Endodermal cell (in vitro differentiated cells): ENCODE measurements around the gene PTRH1. TPM values are rescaled to one million over a fixed set of nuclear protein-coding genes. Genes with fewer than 3 reads are reported as not detected.

Experiments used
- DNase-seq: peaks from one replicate; pipeline ENCODE4 v3.0.0-alpha.2; 2017
- H3K27ac ChIP-seq: 2 replicates; pipeline ENCODE4 v1.5.1; 2013; ENCODE audit warnings: mild to moderate bottlenecking, low read depth, low read length, moderate library complexity
- H3K27me3 ChIP-seq: 2 replicates; pipeline ENCODE4 v1.6.1; 2013; ENCODE audit warnings: mild to moderate bottlenecking, low read length, moderate library complexity; ENCODE audit not compliant: insufficient read depth, control insufficient read depth, poor library complexity, severe bottlenecking
- H3K36me3 ChIP-seq: 2 replicates; pipeline ENCODE4 v1.7.0; 2013; ENCODE audit warnings: mild to moderate bottlenecking, low read length, moderate library complexity; ENCODE audit not compliant: control insufficient read depth, insufficient read depth
- H3K4me1 ChIP-seq: one replicate; pipeline ENCODE4 v1.7.0; 2013; ENCODE audit warnings: low read length; ENCODE audit not compliant: control insufficient read depth, insufficient read depth
- H3K4me3 ChIP-seq: 2 replicates; pipeline ENCODE4 v1.5.1; 2013; ENCODE audit warnings: mild to moderate bottlenecking, low read length, moderate library complexity
- H3K9ac ChIP-seq: 2 replicates; pipeline ENCODE4 v1.6.1; 2013; ENCODE audit warnings: mild to moderate bottlenecking, low read length, moderate library complexity; ENCODE audit not compliant: poor library complexity, severe bottlenecking; ENCODE audit errors: extremely low read depth
- H3K9me3 ChIP-seq: 2 replicates; pipeline ENCODE4 v1.6.1; 2013; ENCODE audit warnings: mild to moderate bottlenecking, low read length, moderate library complexity; ENCODE audit not compliant: control insufficient read depth
- H3K27ac Mint-ChIP-seq: 2 replicates; pipeline ENCODE4 v1.8.0; 2020; ENCODE audit warnings: mixed read lengths
- H3K27me3 Mint-ChIP-seq: 2 replicates; pipeline ENCODE4 v1.8.0; 2021; ENCODE audit warnings: mild to moderate bottlenecking, mixed read lengths; ENCODE audit not compliant: insufficient read depth
- H3K36me3 Mint-ChIP-seq: 2 replicates; pipeline ENCODE4 v1.8.0; 2020; ENCODE audit warnings: low read depth, mixed read lengths
- H3K4me1 Mint-ChIP-seq: 2 replicates; pipeline ENCODE4 v1.8.0; 2020; ENCODE audit warnings: mixed read lengths
- H3K4me3 Mint-ChIP-seq: 2 replicates; pipeline ENCODE4 v1.8.0; 2020; ENCODE audit warnings: mild to moderate bottlenecking, moderate library complexity, mixed read lengths
- H3K9me3 Mint-ChIP-seq: 2 replicates; pipeline ENCODE4 v1.8.0; 2020; ENCODE audit warnings: mild to moderate bottlenecking, mixed read lengths
- WGBS, 2 experiments: methylation state at CpG; one replicate each; pipeline versions ENCODE4 v1.1.5 to v1.1.7; 2013; ENCODE audit warnings: missing lambda C conversion rate in 2 of 2, mixed read lengths in 1 of 2; ENCODE audit not compliant: insufficient coverage in 1 of 2, insufficient read length in 1 of 2; 5-methylcytosine and 5-hydroxymethylcytosine counted together
- total RNA-seq, 2 donors: library from RNA; stranded (reverse); fragmentation: NEBNext Ultra II Directional in 1 of 2; extraction: Animal tissue kit (Norgen Biotek cat#: 25700) in 1 of 2; gene quantifications; 2 replicates in 1 of 2; 3 replicates in 1 of 2; pipeline ENCODE4 v1.2.1, GENCODE V29; 2021
- TF ChIP-seq, protein P1 (sequence below): fragments of 200-600 bp; sonication (generic); conservative IDR thresholded peaks from 2 replicates; pipeline ENCODE4 v1.5.0; 2021; ENCODE audit warnings: antibody characterized with exemption, mild to moderate bottlenecking

Gene PTRH1
- total RNA-seq, 2 donors from 2014 or later = 15.2 to 18.7 TPM

DNA sequence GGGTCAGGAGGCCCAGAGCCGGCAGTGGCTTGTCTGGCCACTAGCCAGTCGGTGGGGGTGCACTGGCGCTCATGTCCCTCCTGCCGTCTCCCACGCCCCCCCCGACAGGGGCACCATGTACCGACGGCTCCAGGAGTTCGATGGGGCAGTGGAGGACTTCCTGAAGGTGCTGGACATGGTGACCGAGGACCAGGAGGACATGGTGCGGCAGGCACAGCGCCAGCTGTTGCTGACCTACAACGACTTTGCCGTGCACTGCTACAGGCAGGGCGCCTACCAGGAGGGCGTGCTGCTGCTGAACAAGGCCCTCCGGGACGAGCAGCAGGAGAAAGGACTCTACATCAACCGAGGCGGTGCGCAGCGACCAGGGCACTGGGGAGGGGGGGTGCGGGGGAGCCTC is 8.5 kb upstream of the PTRH1 start:
- H3K4me3 ChIP-seq = no peak overlapping the region
- Mint-ChIP-seq H3K4me1 (no peaks in the 10 kb centered on the region), H3K4me3 (no peak overlapping the region), H3K27me3 (no peaks in the 10 kb centered on the region), H3K9me3 (no peaks in the 10 kb centered on the region), H3K36me3 (no peaks in the 10 kb centered on the region), H3K27ac (no peak overlapping the region)
- WGBS, 2 experiments = 84 to 87% methylated on average over 12 to 23 of the region's 23 CpGs
- no peak overlapping the region for H3K9ac ChIP-seq
- no peak overlapping the region for H3K27ac ChIP-seq
- TF ChIP-seq, protein P1, sequence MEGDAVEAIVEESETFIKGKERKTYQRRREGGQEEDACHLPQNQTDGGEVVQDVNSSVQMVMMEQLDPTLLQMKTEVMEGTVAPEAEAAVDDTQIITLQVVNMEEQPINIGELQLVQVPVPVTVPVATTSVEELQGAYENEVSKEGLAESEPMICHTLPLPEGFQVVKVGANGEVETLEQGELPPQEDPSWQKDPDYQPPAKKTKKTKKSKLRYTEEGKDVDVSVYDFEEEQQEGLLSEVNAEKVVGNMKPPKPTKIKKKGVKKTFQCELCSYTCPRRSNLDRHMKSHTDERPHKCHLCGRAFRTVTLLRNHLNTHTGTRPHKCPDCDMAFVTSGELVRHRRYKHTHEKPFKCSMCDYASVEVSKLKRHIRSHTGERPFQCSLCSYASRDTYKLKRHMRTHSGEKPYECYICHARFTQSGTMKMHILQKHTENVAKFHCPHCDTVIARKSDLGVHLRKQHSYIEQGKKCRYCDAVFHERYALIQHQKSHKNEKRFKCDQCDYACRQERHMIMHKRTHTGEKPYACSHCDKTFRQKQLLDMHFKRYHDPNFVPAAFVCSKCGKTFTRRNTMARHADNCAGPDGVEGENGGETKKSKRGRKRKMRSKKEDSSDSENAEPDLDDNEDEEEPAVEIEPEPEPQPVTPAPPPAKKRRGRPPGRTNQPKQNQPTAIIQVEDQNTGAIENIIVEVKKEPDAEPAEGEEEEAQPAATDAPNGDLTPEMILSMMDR = no peak
- no peaks in the 10 kb centered on the region for H3K36me3 ChIP-seq
- no peaks in the 10 kb centered on the region for H3K4me1 ChIP-seq
- H3K27me3 ChIP-seq = no peaks in the 10 kb centered on the region
- no peaks in the 10 kb centered on the region for H3K9me3 ChIP-seq
- peak; percentile 64 for DNase-seq

GRCh38 chr9:127723444-127723843 is 8.0 kb upstream of the PTRH1 start:
- H3K27me3 Mint-ChIP-seq = no peaks in the 10 kb centered on the region
- Histone ChIP-seq H3K27ac (no peak overlapping the region), H3K9ac (no peak overlapping the region), H3K36me3 (no peaks in the 10 kb centered on the region), H3K9me3 (no peaks in the 10 kb centered on the region), H3K27me3 (no peaks in the 10 kb centered on the region), H3K4me3 (no peak overlapping the region), H3K4me1 (no peaks in the 10 kb centered on the region)
- no peaks in the 10 kb centered on the region for H3K36me3 Mint-ChIP-seq
- no peaks in the 10 kb centered on the region for H3K9me3 Mint-ChIP-seq
- no peaks in the 10 kb centered on the region for H3K4me1 Mint-ChIP-seq
- no peak overlapping the region for H3K27ac Mint-ChIP-seq
- TF ChIP-seq, protein P1 = no peak
- no peak overlapping the region for H3K4me3 Mint-ChIP-seq
- no peak for DNase-seq
- 91 to 93% methylated on average over 4 to 5 of the region's 5 CpGs for WGBS, 2 experiments

GRCh38 chr9:127723013-127723412 is 7.5 kb upstream of the PTRH1 start:
- Mint-ChIP-seq H3K36me3 (no peaks in the 10 kb centered on the region), H3K27me3 (no peaks in the 10 kb centered on the region), H3K4me3 (no peak overlapping the region), H3K4me1 (no peaks in the 10 kb centered on the region), H3K27ac (no peak overlapping the region), H3K9me3 (no peaks in the 10 kb centered on the region)
- no peak for DNase-seq
- 94 to 96% methylated on average over 10 to 13 of the region's 13 CpGs for WGBS, 2 experiments
- no peaks in the 10 kb centered on the region for H3K27me3 ChIP-seq
- H3K27ac ChIP-seq = no peak overlapping the region
- no peak overlapping the region for H3K4me3 ChIP-seq
- H3K4me1 ChIP-seq = no peaks in the 10 kb centered on the region
- no peaks in the 10 kb centered on the region for H3K36me3 ChIP-seq
- H3K9me3 ChIP-seq = no peaks in the 10 kb centered on the region
- TF ChIP-seq, protein P1 = no peak
- no peak overlapping the region for H3K9ac ChIP-seq
